A673 (cell line): ENCODE results near the gene ADAT3. TPM values are rescaled to one million over a fixed set of nuclear protein-coding genes. Genes with fewer than 3 reads are reported as not detected.

ENCODE experiments used
- BruUV-seq: library from RNA; stranded (reverse); fragments of 400-500 nt; replicated peaks from 2 replicates; lab custom pipeline; 2021; lab: Mats Ljungman, UMichigan
- CTCF ChIA-PET: fragments of 300-600 bp; sonication (Branson Sonifier 250); formaldehyde crosslinking; loops from one replicate; lab custom pipeline; 2022; ENCODE audit warnings: antibody characterized with exemption; lab: Charles Lee
- POLR2A ChIA-PET: fragments of 300-600 bp; sonication (Branson Sonifier 250); formaldehyde crosslinking; loops from one replicate; lab custom pipeline; 2022; ENCODE audit warnings: antibody characterized with exemption; ENCODE audit not compliant: low non-redundant PET; lab: Charles Lee
- DNase-seq: peaks from one replicate; pipeline ENCODE4 v3.0.0-alpha.2; 2015; ENCODE audit warnings: low spot score
- H3K27ac ChIP-seq: fragments of 200-600 bp; sonication (generic); 2 replicates; pipeline ENCODE4 v1.5.1; 2016; ENCODE audit warnings: mixed run types, low read depth, mild to moderate bottlenecking, mixed read lengths, antibody characterized with exemption, low read length; ENCODE audit not compliant: poor library complexity, severe bottlenecking
- H3K27me3 ChIP-seq: fragments of 200-600 bp; sonication (generic); replicated peaks from 2 replicates; pipeline ENCODE4 v1.6.1; 2017; ENCODE audit warnings: mixed run types, low read depth, mild to moderate bottlenecking, mixed read lengths, antibody characterized with exemption, low read length; ENCODE audit not compliant: insufficient read depth, poor library complexity
- H3K36me3 ChIP-seq: fragments of 200-600 bp; sonication (generic); 2 replicates; pipeline ENCODE4 v1.6.1; 2016; ENCODE audit warnings: mixed run types, mild to moderate bottlenecking, mixed read lengths, antibody characterized with exemption, low read length; ENCODE audit not compliant: insufficient read depth, poor library complexity, severe bottlenecking
- H3K4me1 ChIP-seq: fragments of 200-600 bp; sonication (generic); 2 replicates; pipeline ENCODE4 v1.6.1; 2017; ENCODE audit warnings: mixed run types, mild to moderate bottlenecking, mixed read lengths, antibody characterized with exemption, low read length; ENCODE audit not compliant: insufficient read depth, poor library complexity, severe bottlenecking
- H3K4me3 ChIP-seq: fragments of 200-600 bp; sonication (generic); 2 replicates; pipeline ENCODE4 v1.5.1; 2016; ENCODE audit warnings: low read depth, mixed run types, mild to moderate bottlenecking, mixed read lengths, low read length; ENCODE audit not compliant: poor library complexity, severe bottlenecking
- H3K9me3 ChIP-seq: fragments of 200-600 bp; sonication (generic); 2 replicates; pipeline ENCODE4 v1.6.1; 2016; ENCODE audit warnings: mixed run types, low read depth, mild to moderate bottlenecking, mixed read lengths, antibody characterized with exemption, low read length; ENCODE audit not compliant: poor library complexity, severe bottlenecking
- CTCF ChIP-seq: fragments of 300-800, 200-600 bp; sonication (generic); conservative IDR thresholded peaks from 2 replicates; pipeline ENCODE4 v1.5.1; 2017; ENCODE audit warnings: low read depth, mild to moderate bottlenecking, antibody characterized with exemption, low read length, moderate library complexity, mixed read lengths
- EZH2 ChIP-seq: fragments of 200-600 bp; sonication (generic); IDR thresholded peaks from 2 replicates; pipeline ENCODE4 v1.6.1; 2017; ENCODE audit warnings: borderline replicate concordance, low read depth, mild to moderate bottlenecking, mixed read lengths, antibody characterized with exemption, low read length; ENCODE audit not compliant: poor library complexity, severe bottlenecking
- intact Hi-C: fragments of 100-400 bp; cut with micrococcal nuclease; formaldehyde crosslinking; loops from one replicate; pipeline ENCODE4 v1.10.0; 2022; ENCODE audit not compliant: unreplicated experiment
- total RNA-seq: library from RNA; stranded (reverse); gene quantifications from 2 replicates; pipeline ENCODE4 v1.2.3, GENCODE V29; 2021

ADAT3 gene
- total RNA-seq, 1 experiment from 2014 or later: 18.0 TPM

DNA sequence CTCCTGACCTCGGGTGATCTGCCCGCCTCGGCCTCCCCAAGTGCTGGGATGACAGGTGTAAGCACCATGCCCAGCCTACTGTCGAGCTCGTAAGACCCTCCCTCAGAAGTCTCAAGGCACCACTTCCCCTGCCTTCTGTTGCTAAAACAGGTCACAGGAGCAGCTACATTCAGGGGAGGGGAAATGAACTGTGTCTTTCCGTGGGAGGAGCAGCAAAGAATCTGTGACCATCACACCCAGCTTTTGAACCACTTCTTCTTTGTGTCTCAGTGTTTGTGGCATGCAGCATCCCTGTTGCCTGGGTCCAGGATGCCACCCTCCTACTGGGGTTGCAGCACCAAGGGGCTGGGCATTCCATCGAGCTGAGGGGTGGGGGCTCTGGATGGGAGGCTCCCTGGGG is 28.0 kb downstream of the ADAT3 start:
- H3K27ac ChIP-seq: no peak overlapping the region
- TF ChIP-seq EZH2 (no peak), CTCF (no peak)
- intact Hi-C loops: no loop called here
- DNase-seq: no peak
- H3K27me3 ChIP-seq: no peaks in the 10 kb centered on the region
- H3K36me3 ChIP-seq: no peaks in the 10 kb centered on the region
- POLR2A ChIA-PET: no interaction called here
- no peak overlapping the region for H3K4me3 ChIP-seq
- CTCF ChIA-PET: no interaction called here
- H3K4me1 ChIP-seq: peaks cover 9% of the 10 kb centered on the region
- peaks cover 3% of the 10 kb centered on the region for H3K9me3 ChIP-seq
- no TSS peak for BruUV-seq

GRCh38 chr19:1933942-1934341 is 28.7 kb downstream of the ADAT3 start:
- no TSS peak for BruUV-seq
- H3K36me3 ChIP-seq: no peaks in the 10 kb centered on the region

DNA sequence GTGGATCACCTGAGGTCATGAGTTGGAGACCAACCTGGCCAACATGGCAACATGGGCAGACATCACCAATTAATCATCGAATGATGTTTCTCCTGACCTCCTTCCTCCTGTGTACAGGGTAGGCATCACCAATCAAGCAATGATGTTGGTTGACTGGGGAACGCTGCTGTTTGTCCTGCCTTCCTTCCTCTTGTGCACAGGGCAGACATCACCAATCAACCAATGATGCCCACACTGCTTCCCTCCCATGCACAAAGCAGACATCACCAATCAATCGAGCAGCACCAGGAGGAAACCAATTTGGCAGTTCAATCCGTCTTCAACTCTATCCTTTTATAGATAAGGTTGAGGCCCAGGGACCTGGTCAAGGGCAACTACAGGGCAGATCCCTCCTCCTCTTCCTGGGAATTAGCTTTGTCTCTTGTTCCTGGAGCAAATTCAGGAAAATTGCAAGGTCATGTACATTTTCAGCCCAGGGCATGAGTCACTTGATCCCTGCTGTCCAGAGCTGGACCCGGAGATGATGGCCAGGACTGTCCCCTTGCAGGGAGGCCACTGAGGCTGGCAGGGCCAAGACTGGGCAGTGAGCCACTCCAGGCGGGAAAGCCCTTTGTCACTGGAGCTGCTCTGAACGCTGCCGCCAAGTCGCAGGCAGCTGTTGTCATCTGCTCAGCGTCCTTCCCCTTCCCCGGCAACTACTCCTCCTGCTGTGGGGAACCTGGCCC is 30.4 kb downstream of the ADAT3 start:
- no peak for TF ChIP-seq EZH2
- no peak for TF ChIP-seq CTCF
- CTCF ChIA-PET: no interaction called here
- intact Hi-C loops: no loop called here
- DNase-seq: peak; percentile 51
- no TSS peak for BruUV-seq
- H3K27me3 ChIP-seq: no peaks in the 10 kb centered on the region
- no peaks in the 10 kb centered on the region for H3K36me3 ChIP-seq
- H3K4me1 ChIP-seq: peaks cover 18% of the 10 kb centered on the region
- no peak overlapping the region for H3K27ac ChIP-seq
- H3K9me3 ChIP-seq: peaks cover 3% of the 10 kb centered on the region
- no peak overlapping the region for H3K4me3 ChIP-seq
- POLR2A ChIA-PET: no interaction called here

More at GRCh38 chr19:1933942-1934341, 28.7 kb downstream of the ADAT3 start:
- Histone ChIP-seq H3K27ac (no peak overlapping the region), H3K4me3 (no peak overlapping the region), H3K9me3 (peaks cover 3% of the 10 kb centered on the region), H3K27me3 (no peaks in the 10 kb centered on the region), H3K4me1 (peaks cover 11% of the 10 kb centered on the region)
- intact Hi-C loops: no loop called here
- ChIA-PET POLR2A (no interaction called here), CTCF (interaction anchor here (0.6 kb wide), 1 partner anchor 25 kb away, joined by 3 read pairs; no protein-coding TSS in a partner anchor)
- no peak for DNase-seq
- TF ChIP-seq EZH2 (no peak), CTCF (no peak)
